ENCODE measurements around the gene PLA1A.

- TF ChIP-seq CTCF (IDR thresholded peaks at IDR 0.05 in 2 of 3, conservative IDR thresholded peaks at IDR 0.05 in 1 of 3; ENCODE audit: control insufficient read depth in 2 of 3, extremely low read depth in 1 of 3, insufficient read depth in 1 of 3, low read depth in 3 of 3, low read length in 3 of 3) (no peak), SREBF1 (IDR thresholded peaks at IDR 0.05; ENCODE audit: low read length) (no peak), POLR2A (IDR thresholded peaks at IDR 0.05; ENCODE audit: low read depth, low read length) (no peak), GABPA (IDR thresholded peaks at IDR 0.05; ENCODE audit: low read depth) (no peak), RAD21 (IDR thresholded peaks at IDR 0.05; ENCODE audit: insufficient read depth, low read depth, low read length) (no peak), RFX5 (IDR thresholded peaks at IDR 0.05; ENCODE audit: low read depth, low read length) (no peak), REST (IDR thresholded peaks at IDR 0.05; ENCODE audit: low read depth, low read length) (no peak), TAF1 (IDR thresholded peaks at IDR 0.05; ENCODE audit: borderline replicate concordance, low read depth, low read length) (no peak)
- TF ChIP-seq, protein P1, sequence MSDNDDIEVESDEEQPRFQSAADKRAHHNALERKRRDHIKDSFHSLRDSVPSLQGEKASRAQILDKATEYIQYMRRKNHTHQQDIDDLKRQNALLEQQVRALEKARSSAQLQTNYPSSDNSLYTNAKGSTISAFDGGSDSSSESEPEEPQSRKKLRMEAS (IDR thresholded peaks at IDR 0.05; ENCODE audit: low read depth, low read length): no peak
Observed at GRCh38 chr3:119571688-119572087, 26.0 kb upstream of the PLA1A start.

Measured in GM12878 (cell line).